Adrenal gland (tissue), 12 donors: Measurements from ENCODE around the gene CCSER1. TPM values are rescaled to one million over a fixed set of nuclear protein-coding genes. Genes with fewer than 3 reads are reported as not detected.

Experiments
- DNase-seq, 7 donors: peaks; one replicate each; pipeline ENCODE4 v3.0.0-alpha.2; 2019 to 2020
- H3K27ac ChIP-seq, 5 donors: fragments of 200-600 bp; sonication (generic) in 4 of 5; 1 replicate in 3 of 5; 2 replicates in 2 of 5; pipeline versions ENCODE4 v1.5.1 to v1.8.0; 2016 to 2020; ENCODE audit warnings: mild to moderate bottlenecking in 1 of 5
- H3K27me3 ChIP-seq: fragments of 200-600 bp; 2 replicates; pipeline ENCODE4 v1.8.0; 2021
- H3K36me3 ChIP-seq, 2 donors: fragments of 200-600 bp; replicated peaks in 1 of 2; 1 replicate in 1 of 2; 2 replicates in 1 of 2; pipeline versions ENCODE4 v1.5.1 to v1.8.0; 2018 to 2022
- H3K4me1 ChIP-seq, 2 donors: fragments of 200-600 bp; replicated peaks in 1 of 2; 1 replicate in 1 of 2; 2 replicates in 1 of 2; pipeline versions ENCODE4 v1.5.1 to v1.8.0; 2018 to 2021
- H3K4me3 ChIP-seq, 4 donors: fragments of 200-600 bp; sonication (generic) in 3 of 4; one replicate each; pipeline ENCODE4 v1.5.1; 2016 to 2018
- H3K9me3 ChIP-seq, 3 donors: fragments of 200-600 bp; sonication (generic) in 1 of 3; replicated peaks in 1 of 3; 1 replicate in 2 of 3; 2 replicates in 1 of 3; pipeline versions ENCODE4 v1.5.1 to v1.8.0; 2016 to 2021
- CTCF ChIP-seq, 6 experiments: fragments of 450-650 bp in 4 of 6; fragments of 200-600 bp in 2 of 6; sonication (generic) in 1 of 6; IDR thresholded peaks; 1 replicate in 5 of 6; 2 replicates in 1 of 6; pipeline versions ENCODE4 v1.5.1 to v1.8.0; 2016 to 2021; ENCODE audit warnings: antibody characterized with exemption in 6 of 6, mild to moderate bottlenecking in 2 of 6, moderate library complexity in 1 of 6
- POLR2A ChIP-seq, 2 donors: fragments of 450-650 bp; IDR thresholded peaks; one replicate each; pipeline ENCODE4 v1.6.1; 2017; ENCODE audit warnings: antibody characterized with exemption in 2 of 2, mild to moderate bottlenecking in 2 of 2, moderate library complexity in 1 of 2
- WGBS, 4 donors: extraction: QIAGEN DNeasy Blood & Tissue Kit in 2 of 4; methylation state at CpG; one replicate each; pipeline versions ENCODE4 v1.1.5 to v1.1.7; 2013 to 2017; 5-methylcytosine and 5-hydroxymethylcytosine counted together
- intact Hi-C, 2 donors: fragments of 100-400 bp; cut with DNase I; formaldehyde crosslinking; loops; one replicate each; pipeline versions ENCODE4 v1.14.1 to v1.15.0; 2022 to 2023
- polyA plus RNA-seq, 3 donors: library from polyadenylated mRNA; stranded (reverse); fragments of 200-250 nt in 2 of 3; fragments of 350-450 nt in 1 of 3; fragmentation: Illumina TruSeq in 1 of 3; extraction: RNeasy Lipid Tissue Mini Kit (QIAGEN cat#74804) in 1 of 3; gene quantifications; one replicate each; pipeline ENCODE4 v1.2.3, GENCODE V29; 2013 to 2014
- total RNA-seq, 9 donors: library from RNA; depleted of rRNA in 4 of 9; stranded (reverse); fragments of >200 nt in 4 of 9; fragments of 120-200 nt in 1 of 9; fragmentation: NEBNext Ultra II Directional in 1 of 9; extraction: Animal tissue kit (Norgen Biotek cat#: 25700) in 1 of 9; gene quantifications; one replicate each; pipeline versions ENCODE4 v1.1.0 to v1.2.4, GENCODE V29; 2013 to 2023
- donor health status: healthy with polysubstance abuse.
- donor health status: Bipolar disorder and iron deficiency.
- donor health status: DM: yes; HTN: yes; CAD: no.
- donor health status: DM: no; HTN: no; CAD: no.
- donor health status: DM: no; HTN: no; CAD: no.
- donor health status: DM: yes; HTN: yes; CAD: no.

Gene CCSER1
- total and polyA plus RNA-seq, 12 donors = 0.14 to 11.7 (median 2.3) TPM; not detected in 1

DNA sequence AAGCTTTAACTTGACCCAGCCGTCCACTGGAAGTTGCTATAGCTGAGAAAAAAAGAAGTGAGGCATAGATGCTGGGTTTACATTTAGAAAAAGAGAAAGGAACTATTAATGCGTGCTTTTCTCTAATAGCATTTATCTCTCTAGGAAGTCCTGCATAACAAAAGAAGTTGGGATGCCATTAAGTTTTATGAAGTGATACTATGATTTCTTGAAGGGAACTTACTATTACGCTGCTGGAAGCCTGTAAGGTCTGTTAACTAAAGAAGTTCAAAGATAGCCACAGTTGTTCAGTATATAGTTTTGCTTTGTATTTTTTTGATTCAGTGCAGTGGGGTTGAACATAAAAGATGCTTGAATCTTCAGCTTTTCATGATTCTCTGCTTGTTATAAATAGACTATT lies 203.4 kb downstream of the CCSER1 start:
- H3K27me3 ChIP-seq = no peaks in the 10 kb centered on the region
- H3K27ac ChIP-seq = no peak overlapping the region
- peaks cover 0 to 8% (median 0%) of the 10 kb centered on the region in 3 donors for H3K9me3 ChIP-seq
- intact Hi-C loops = no loop called here
- H3K4me1 ChIP-seq = no peaks in the 10 kb centered on the region
- H3K4me3 ChIP-seq = no peak overlapping the region
- no peaks in the 10 kb centered on the region for H3K36me3 ChIP-seq
- WGBS, 4 donors = 63 to 85% (median 79%) methylated on average over 3 of the region's 3 CpGs
- no peak for DNase-seq
- TF ChIP-seq POLR2A (IDR thresholded peaks at IDR 0.05) = no peak
- TF ChIP-seq CTCF (IDR thresholded peaks at IDR 0.05) = no peak

- no peak overlapping the region for H3K4me3 ChIP-seq
- intact Hi-C loops = no loop called here
- no peak for DNase-seq
- H3K4me1 ChIP-seq = no peaks in the 10 kb centered on the region
- no peaks in the 10 kb centered on the region for H3K27me3 ChIP-seq
- no peak overlapping the region for H3K27ac ChIP-seq
- H3K9me3 ChIP-seq = no peaks in the 10 kb centered on the region
- WGBS, 4 donors = 71 to 86% (median 82%) methylated on average over 3 of the region's 3 CpGs
- TF ChIP-seq CTCF (IDR thresholded peaks at IDR 0.05) (no peak), POLR2A (IDR thresholded peaks at IDR 0.05) (no peak)
- no peaks in the 10 kb centered on the region for H3K36me3 ChIP-seq
Observed at GRCh38 chr4:90345549-90346215, 218.5 kb downstream of the CCSER1 start.

DNA sequence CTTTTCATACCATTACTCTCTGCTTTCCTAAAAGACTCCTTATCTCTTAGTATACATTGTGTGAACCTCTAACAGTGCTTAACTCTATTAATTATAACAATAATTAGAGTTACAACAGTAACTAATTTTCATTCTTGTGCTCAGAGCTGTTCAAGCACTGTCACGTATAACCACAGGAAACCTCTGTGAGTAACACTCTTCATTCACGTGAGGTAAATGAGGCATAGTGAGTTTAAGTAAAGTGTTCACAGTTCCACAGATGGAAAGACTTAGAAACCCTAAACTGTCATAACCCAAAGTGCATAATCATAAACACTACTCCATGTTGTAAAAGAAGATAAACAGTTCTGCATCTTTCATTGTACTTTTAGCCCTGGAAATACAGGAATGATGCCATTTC lies 222.4 kb downstream of the CCSER1 start:
- Histone ChIP-seq H3K36me3 (no peaks in the 10 kb centered on the region), H3K27ac (no peak overlapping the region), H3K9me3 (no peaks in the 10 kb centered on the region), H3K4me3 (no peak overlapping the region), H3K27me3 (no peaks in the 10 kb centered on the region), H3K4me1 (no peaks in the 10 kb centered on the region)
- WGBS, 4 donors = 74 to 78% (median 75%) methylated on average over 2 of the region's 2 CpGs
- no peak for TF ChIP-seq CTCF (IDR thresholded peaks at IDR 0.05)
- no peak for TF ChIP-seq POLR2A (IDR thresholded peaks at IDR 0.05)
- DNase-seq = no peak
- intact Hi-C loops = no loop called here

- Histone ChIP-seq H3K27ac (no peak overlapping the region), H3K27me3 (no peaks in the 10 kb centered on the region), H3K9me3 (no peaks in the 10 kb centered on the region), H3K4me3 (no peak overlapping the region), H3K4me1 (no peaks in the 10 kb centered on the region), H3K36me3 (no peaks in the 10 kb centered on the region)
- 13 to 18% (median 17%) methylated on average over 3 of the region's 3 CpGs for WGBS, 4 donors
- intact Hi-C loops = no loop called here
- no peak for DNase-seq
- TF ChIP-seq CTCF (IDR thresholded peaks at IDR 0.05) (peak; percentile 27 to 64 (median 54)), POLR2A (IDR thresholded peaks at IDR 0.05) (no peak)
Observed at GRCh38 chr4:90357117-90357710, 230.0 kb downstream of the CCSER1 start.
